ENCODE results near the gene COL5A1.
"Not testable (repeated sequence)": the region's sequence is repeated elsewhere in the genome, so short reads cannot be mapped to it uniquely, and the experiment has no call there.

COL5A1 gene

GRCh38 chr9:134698587-134699342, 57.2 kb downstream of the COL5A1 start:
- Histone ChIP-seq H3K4me3 (ENCODE audit: control insufficient read depth in 1 of 7, extremely low read depth in 1 of 7, insufficient read depth in 4 of 7, low read depth in 2 of 7, low read length in 6 of 7) (no peak overlapping the region), H3K27me3 (replicated peaks in 2 of 5; ENCODE audit: control insufficient read depth in 4 of 5, insufficient read depth in 5 of 5, low read length in 4 of 5) (peaks cover 0 to 5% (median 0%) of the 10 kb centered on the region in 5 experiments), H3K9me3 (ENCODE audit: control extremely low read depth in 1 of 5, control insufficient read depth in 4 of 5, insufficient read depth in 2 of 5, low read depth in 1 of 5, low read length in 4 of 5) (no peaks in the 10 kb centered on the region), H3K27ac (ENCODE audit: insufficient read depth in 1 of 2, low read depth in 1 of 2, low read length in 2 of 2, poor library complexity in 1 of 2, severe bottlenecking in 2 of 2) (no peak overlapping the region), H3K36me3 (ENCODE audit: control insufficient read depth in 4 of 4, insufficient read depth in 4 of 4, low read length in 3 of 4) (peaks cover 0 to 9% (median 0%) of the 10 kb centered on the region in 4 experiments), H3K4me1 (ENCODE audit: control extremely low read depth in 1 of 4, control insufficient read depth in 4 of 4, insufficient read depth in 4 of 4, low read length in 3 of 4) (peaks cover 0 to 6% (median 1%) of the 10 kb centered on the region in 4 experiments)
- ChIA-PET CTCF (interaction anchor here (0.7 to 9.4 kb wide), 11 partner anchors 8 to 250 kb away, joined by 3 to 95 read pairs (median 4); no protein-coding TSS in a partner anchor), POLR2A (no interaction called here)
- WGBS (ENCODE audit: insufficient coverage): 35% methylated on average over 14 of the region's 19 CpGs
- peak; percentile 54 to 71 (median 63) for DNase-seq

GRCh38 chr9:134699343-134699740, 57.7 kb downstream of the COL5A1 start:
- no peaks in the 10 kb centered on the region for H3K9me3 ChIP-seq (ENCODE audit: control extremely low read depth in 1 of 5, control insufficient read depth in 4 of 5, insufficient read depth in 2 of 5, low read depth in 1 of 5, low read length in 4 of 5)
- H3K4me3 ChIP-seq (ENCODE audit: control insufficient read depth in 1 of 7, extremely low read depth in 1 of 7, insufficient read depth in 4 of 7, low read depth in 2 of 7, low read length in 6 of 7): no peak overlapping the region
- peaks cover 0 to 9% (median 0%) of the 10 kb centered on the region in 4 experiments for H3K36me3 ChIP-seq (ENCODE audit: control insufficient read depth in 4 of 4, insufficient read depth in 4 of 4, low read length in 3 of 4)
- no peak overlapping the region for H3K27ac ChIP-seq (ENCODE audit: insufficient read depth in 1 of 2, low read depth in 1 of 2, low read length in 2 of 2, poor library complexity in 1 of 2, severe bottlenecking in 2 of 2)
- peaks cover 0 to 5% (median 0%) of the 10 kb centered on the region in 4 experiments for H3K4me1 ChIP-seq (ENCODE audit: control extremely low read depth in 1 of 4, control insufficient read depth in 4 of 4, insufficient read depth in 4 of 4, low read length in 3 of 4)
- WGBS (ENCODE audit: insufficient coverage): 83% methylated on average over 2 of the region's 6 CpGs
- ChIA-PET POLR2A (no interaction called here), CTCF (interaction anchor here (1.5 to 9.4 kb wide), 3 partner anchors 9 to 43 kb away, joined by 5 to 95 read pairs (median 11); no protein-coding TSS in a partner anchor)
- no peak for DNase-seq
- peaks cover 0 to 5% (median 0%) of the 10 kb centered on the region in 5 experiments for H3K27me3 ChIP-seq (replicated peaks in 2 of 5; ENCODE audit: control insufficient read depth in 4 of 5, insufficient read depth in 5 of 5, low read length in 4 of 5)

GRCh38 chr9:134700636-134701350, 59.2 kb downstream of the COL5A1 start:
- H3K9me3 ChIP-seq (ENCODE audit: control extremely low read depth in 1 of 5, control insufficient read depth in 4 of 5, insufficient read depth in 2 of 5, low read depth in 1 of 5, low read length in 4 of 5): no peaks in the 10 kb centered on the region
- H3K4me1 ChIP-seq (ENCODE audit: control extremely low read depth in 1 of 4, control insufficient read depth in 4 of 4, insufficient read depth in 4 of 4, low read length in 3 of 4): peaks cover 0 to 5% (median 0%) of the 10 kb centered on the region in 4 experiments
- H3K27me3 ChIP-seq (replicated peaks in 2 of 5; ENCODE audit: control insufficient read depth in 4 of 5, insufficient read depth in 5 of 5, low read length in 4 of 5): peaks cover 0 to 5% (median 0%) of the 10 kb centered on the region in 5 experiments
- H3K4me3 ChIP-seq (ENCODE audit: control insufficient read depth in 1 of 7, extremely low read depth in 1 of 7, insufficient read depth in 4 of 7, low read depth in 2 of 7, low read length in 6 of 7): no peak overlapping the region
- CTCF ChIA-PET: interaction anchor here (0.8 to 9.4 kb wide), 3 partner anchors 8 to 42 kb away, joined by 3 to 95 read pairs (median 5); no protein-coding TSS in a partner anchor
- H3K36me3 ChIP-seq (ENCODE audit: control insufficient read depth in 4 of 4, insufficient read depth in 4 of 4, low read length in 3 of 4): peaks cover 0 to 9% (median 0%) of the 10 kb centered on the region in 4 experiments
- WGBS (ENCODE audit: insufficient coverage): 85% methylated on average over 20 of the region's 30 CpGs
- POLR2A ChIA-PET: no interaction called here
- no peak overlapping the region for H3K27ac ChIP-seq (ENCODE audit: insufficient read depth in 1 of 2, low read depth in 1 of 2, low read length in 2 of 2, poor library complexity in 1 of 2, severe bottlenecking in 2 of 2)
- no peak for DNase-seq

DNA sequence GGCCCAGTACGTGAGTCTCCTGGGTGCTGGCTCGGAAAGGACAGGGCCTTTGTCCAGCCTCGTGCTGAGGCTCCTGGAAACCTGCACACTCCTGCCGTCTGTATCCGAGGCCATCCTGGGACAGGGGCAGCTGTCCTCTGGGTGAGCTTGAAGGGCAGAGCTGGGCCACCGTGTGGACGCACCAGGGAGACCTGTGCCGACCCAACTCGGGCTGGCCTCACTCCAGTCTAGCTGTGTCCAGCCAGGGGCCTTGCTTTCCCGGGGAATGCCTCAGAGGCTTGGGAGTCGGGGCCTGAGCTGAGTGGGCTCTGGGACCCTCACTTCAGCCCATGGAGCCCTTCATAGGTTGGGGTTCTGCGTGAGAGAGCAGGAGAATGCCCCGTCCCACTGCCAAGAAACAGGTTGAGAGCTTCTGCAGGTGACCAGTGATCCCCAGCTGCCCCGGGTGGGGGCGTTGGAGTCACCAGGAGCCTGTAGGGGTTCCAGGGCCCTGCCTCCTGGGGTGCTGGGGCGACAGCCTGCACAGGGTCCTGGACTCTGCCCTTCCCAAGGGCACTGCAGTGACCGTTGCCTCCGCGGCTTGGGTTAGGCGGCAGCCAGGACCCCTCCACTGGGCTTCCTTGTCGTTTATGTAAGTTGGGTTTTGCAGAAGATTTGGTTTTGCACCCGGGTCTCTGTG, 60.1 kb downstream of the COL5A1 start:
- POLR2A ChIA-PET: no interaction called here
- WGBS (ENCODE audit: insufficient coverage): 93% methylated on average over 22 of the region's 22 CpGs
- DNase-seq: no peak
- peaks cover 0 to 5% (median 0%) of the 10 kb centered on the region in 4 experiments for H3K4me1 ChIP-seq (ENCODE audit: control extremely low read depth in 1 of 4, control insufficient read depth in 4 of 4, insufficient read depth in 4 of 4, low read length in 3 of 4)
- CTCF ChIA-PET: interaction anchor here (0.8 to 9.4 kb wide), 2 partner anchors 9 to 36 kb away, joined by 3 to 95 read pairs; no protein-coding TSS in a partner anchor
- no peak overlapping the region for H3K27ac ChIP-seq (ENCODE audit: insufficient read depth in 1 of 2, low read depth in 1 of 2, low read length in 2 of 2, poor library complexity in 1 of 2, severe bottlenecking in 2 of 2)
- peaks cover 0 to 6% (median 0%) of the 10 kb centered on the region in 5 experiments for H3K27me3 ChIP-seq (replicated peaks in 2 of 5; ENCODE audit: control insufficient read depth in 4 of 5, insufficient read depth in 5 of 5, low read length in 4 of 5)
- peaks cover 0 to 9% (median 0%) of the 10 kb centered on the region in 4 experiments for H3K36me3 ChIP-seq (ENCODE audit: control insufficient read depth in 4 of 4, insufficient read depth in 4 of 4, low read length in 3 of 4)
- no peak overlapping the region for H3K4me3 ChIP-seq (ENCODE audit: control insufficient read depth in 1 of 7, extremely low read depth in 1 of 7, insufficient read depth in 4 of 7, low read depth in 2 of 7, low read length in 6 of 7)
- no peaks in the 10 kb centered on the region for H3K9me3 ChIP-seq (ENCODE audit: control extremely low read depth in 1 of 5, control insufficient read depth in 4 of 5, insufficient read depth in 2 of 5, low read depth in 1 of 5, low read length in 4 of 5)

DNA sequence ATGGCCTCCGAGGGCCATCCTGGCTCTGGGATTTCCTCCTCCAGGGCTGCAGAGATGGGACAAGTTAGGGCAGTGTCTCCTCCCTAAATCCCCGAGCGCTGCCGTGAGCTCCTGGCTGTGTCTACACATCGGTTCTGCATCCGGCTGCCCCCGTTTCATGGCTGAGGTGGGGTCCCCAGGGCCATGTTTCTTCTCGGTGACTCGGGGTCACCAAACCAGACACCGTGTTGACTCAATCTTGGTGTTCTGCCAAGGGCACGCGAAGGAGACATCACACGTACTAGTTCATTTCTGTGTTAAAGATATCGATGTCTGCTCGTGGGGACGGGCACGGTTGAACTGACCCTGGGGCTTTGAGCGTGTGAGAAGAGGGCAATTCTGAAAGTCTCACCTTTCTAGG, 60.7 kb downstream of the COL5A1 start:
- Histone ChIP-seq H3K4me3 (ENCODE audit: control insufficient read depth in 1 of 7, extremely low read depth in 1 of 7, insufficient read depth in 4 of 7, low read depth in 2 of 7, low read length in 6 of 7) (no peak overlapping the region), H3K4me1 (ENCODE audit: control extremely low read depth in 1 of 4, control insufficient read depth in 4 of 4, insufficient read depth in 4 of 4, low read length in 3 of 4) (peaks cover 0 to 11% (median 2%) of the 10 kb centered on the region in 4 experiments), H3K36me3 (ENCODE audit: control insufficient read depth in 4 of 4, insufficient read depth in 4 of 4, low read length in 3 of 4) (peaks cover 0 to 9% (median 0%) of the 10 kb centered on the region in 4 experiments), H3K27ac (ENCODE audit: insufficient read depth in 1 of 2, low read depth in 1 of 2, low read length in 2 of 2, poor library complexity in 1 of 2, severe bottlenecking in 2 of 2) (no peak overlapping the region), H3K9me3 (ENCODE audit: control extremely low read depth in 1 of 5, control insufficient read depth in 4 of 5, insufficient read depth in 2 of 5, low read depth in 1 of 5, low read length in 4 of 5) (no peaks in the 10 kb centered on the region), H3K27me3 (replicated peaks in 2 of 5; ENCODE audit: control insufficient read depth in 4 of 5, insufficient read depth in 5 of 5, low read length in 4 of 5) (peaks cover 0 to 7% (median 0%) of the 10 kb centered on the region in 5 experiments)
- DNase-seq: no peak
- 93% methylated on average over 18 of the region's 18 CpGs for WGBS (ENCODE audit: insufficient coverage)
- CTCF ChIA-PET: interaction anchor here (9.4 kb wide), 1 partner anchor 35 kb away, joined by 95 read pairs; no protein-coding TSS in a partner anchor
- POLR2A ChIA-PET: no interaction called here

- not testable (repeated sequence) for H3K36me3 ChIP-seq (ENCODE audit: control insufficient read depth in 4 of 4, insufficient read depth in 4 of 4, low read length in 3 of 4); DNase-seq; H3K27me3 ChIP-seq (replicated peaks in 2 of 5; ENCODE audit: control insufficient read depth in 4 of 5, insufficient read depth in 5 of 5, low read length in 4 of 5); H3K9me3 ChIP-seq (ENCODE audit: control extremely low read depth in 1 of 5, control insufficient read depth in 4 of 5, insufficient read depth in 2 of 5, low read depth in 1 of 5, low read length in 4 of 5); H3K27ac ChIP-seq (ENCODE audit: insufficient read depth in 1 of 2, low read depth in 1 of 2, low read length in 2 of 2, poor library complexity in 1 of 2, severe bottlenecking in 2 of 2); H3K4me3 ChIP-seq (ENCODE audit: control insufficient read depth in 1 of 7, extremely low read depth in 1 of 7, insufficient read depth in 4 of 7, low read depth in 2 of 7, low read length in 6 of 7)
- WGBS (ENCODE audit: insufficient coverage): no CpG with 5 or more reads among the region's 13 CpGs
- ChIA-PET CTCF (interaction anchor here (1.0 to 9.4 kb wide), 2 partner anchors 34 to 255 kb away, joined by 5 to 95 read pairs; no protein-coding TSS in a partner anchor), POLR2A (interaction anchor here (0.6 kb wide), 1 partner anchor 18 kb away, joined by 3 read pairs; no protein-coding TSS in a partner anchor)
- H3K4me1 ChIP-seq (ENCODE audit: control extremely low read depth in 1 of 4, control insufficient read depth in 4 of 4, insufficient read depth in 4 of 4, low read length in 3 of 4): peaks cover 0 to 11% (median 2%) of the 10 kb centered on the region in 4 experiments
Measured at GRCh38 chr9:134703730-134704114, 62.1 kb downstream of the COL5A1 start.

All from common myeloid progenitor, CD34-positive (primary cell).